Activated T-cell treated with anti-CD3 and anti-CD28 coated beads, Interleukin-2, amount 50 U/mL, for 4 hours (primary cell): ENCODE data around the gene EPB41L2. TPM values are rescaled to one million over a fixed set of nuclear protein-coding genes. Genes with fewer than 3 reads are reported as not detected.
A peak's percentile ranks its signal among the peaks of the same experiment; 100 is the strongest.

ENCODE experiments used
- ATAC-seq, 2 donors: fragments of 200-7000 bp; cut with Tn5 transposase; one replicate each; pipeline ENCODE4 v1.10.0; 2021
- DNase-seq: peaks from one replicate; pipeline ENCODE4 v3.0.0-alpha.2; 2020
- H3K27me3 Mint-ChIP-seq: one replicate; pipeline ENCODE4 v1.8.0; 2021; ENCODE audit warnings: low read depth, mixed read lengths
- H3K36me3 Mint-ChIP-seq: one replicate; pipeline ENCODE4 v1.8.0; 2022; ENCODE audit warnings: mixed read lengths; ENCODE audit not compliant: insufficient read depth
- H3K4me1 Mint-ChIP-seq: one replicate; pipeline ENCODE4 v1.8.0; 2021; ENCODE audit warnings: low read depth, mixed read lengths
- H3K4me3 Mint-ChIP-seq: one replicate; pipeline ENCODE4 v1.8.0; 2021; ENCODE audit warnings: mild to moderate bottlenecking, moderate library complexity, mixed read lengths
- H3K9me3 Mint-ChIP-seq: one replicate; pipeline ENCODE4 v1.8.0; 2021; ENCODE audit warnings: mixed read lengths
- total RNA-seq, 3 donors: library from RNA; stranded (reverse); gene quantifications; one replicate each; pipeline ENCODE4 v1.2.1, GENCODE V29; 2021

Gene EPB41L2
- total RNA-seq, 3 donors from 2014 or later, result 11.7 to 18.0 (median 15.3) TPM

GRCh38 chr6:130908188-130908587 is 154.9 kb downstream of the EPB41L2 start:
- no peak for DNase-seq
- H3K27me3 Mint-ChIP-seq, result peaks cover 2% of the 10 kb centered on the region
- ATAC-seq, result no peak
- H3K4me1 Mint-ChIP-seq, result peaks cover 5% of the 10 kb centered on the region
- no peaks in the 10 kb centered on the region for H3K9me3 Mint-ChIP-seq
- no peak overlapping the region for H3K4me3 Mint-ChIP-seq
- H3K36me3 Mint-ChIP-seq, result peaks cover 4% of the 10 kb centered on the region

GRCh38 chr6:130907687-130908086 is 155.4 kb downstream of the EPB41L2 start:
- DNase-seq (no peak), ATAC-seq (no peak)
- no peaks in the 10 kb centered on the region for H3K9me3 Mint-ChIP-seq
- H3K36me3 Mint-ChIP-seq, result peaks cover 4% of the 10 kb centered on the region
- no peak overlapping the region for H3K4me3 Mint-ChIP-seq
- peaks cover 2% of the 10 kb centered on the region for H3K27me3 Mint-ChIP-seq
- H3K4me1 Mint-ChIP-seq, result no peaks in the 10 kb centered on the region

GRCh38 chr6:130906736-130907381 is 156.2 kb downstream of the EPB41L2 start:
- Mint-ChIP-seq H3K4me1 (no peaks in the 10 kb centered on the region), H3K36me3 (peaks cover 4% of the 10 kb centered on the region), H3K4me3 (no peak overlapping the region), H3K9me3 (no peaks in the 10 kb centered on the region), H3K27me3 (peaks cover 2% of the 10 kb centered on the region)
- ATAC-seq, result no peak
- DNase-seq, result no peak

GRCh38 chr6:130903602-130904001 is 159.4 kb downstream of the EPB41L2 start:
- ATAC-seq (no peak), DNase-seq (no peak)
- Mint-ChIP-seq H3K9me3 (no peaks in the 10 kb centered on the region), H3K4me1 (no peaks in the 10 kb centered on the region), H3K27me3 (peaks cover 2% of the 10 kb centered on the region), H3K4me3 (no peak overlapping the region), H3K36me3 (peaks cover 4% of the 10 kb centered on the region)

- Mint-ChIP-seq H3K9me3 (no peaks in the 10 kb centered on the region), H3K4me1 (no peaks in the 10 kb centered on the region), H3K4me3 (no peak overlapping the region), H3K36me3 (peaks cover 1% of the 10 kb centered on the region), H3K27me3 (peaks cover 2% of the 10 kb centered on the region)
- ATAC-seq (no peak), DNase-seq (no peak)
Observed at GRCh38 chr6:130903007-130903406, 160.0 kb downstream of the EPB41L2 start.

- no peak for DNase-seq
- Mint-ChIP-seq H3K9me3 (no peaks in the 10 kb centered on the region), H3K4me1 (no peaks in the 10 kb centered on the region), H3K27me3 (no peaks in the 10 kb centered on the region), H3K36me3 (no peaks in the 10 kb centered on the region), H3K4me3 (no peak overlapping the region)
- ATAC-seq, result no peak
Observed at GRCh38 chr6:130900913-130901312, 162.1 kb downstream of the EPB41L2 start.

- Mint-ChIP-seq H3K9me3 (no peaks in the 10 kb centered on the region), H3K27me3 (no peaks in the 10 kb centered on the region), H3K4me1 (no peaks in the 10 kb centered on the region), H3K4me3 (no peak overlapping the region), H3K36me3 (peaks cover 7% of the 10 kb centered on the region)
- DNase-seq, result no peak
- ATAC-seq, result no peak
Observed at GRCh38 chr6:130896249-130896648, 166.8 kb downstream of the EPB41L2 start.

- Mint-ChIP-seq H3K4me1 (no peaks in the 10 kb centered on the region), H3K4me3 (no peak overlapping the region), H3K36me3 (peaks cover 7% of the 10 kb centered on the region), H3K27me3 (no peaks in the 10 kb centered on the region), H3K9me3 (no peaks in the 10 kb centered on the region)
- ATAC-seq, result no peak
- DNase-seq, result no peak
Observed at GRCh38 chr6:130895516-130895915, 167.5 kb downstream of the EPB41L2 start.

GRCh38 chr6:130893766-130894165 is 169.3 kb downstream of the EPB41L2 start:
- DNase-seq (no peak), ATAC-seq (no peak)
- Mint-ChIP-seq H3K9me3 (no peaks in the 10 kb centered on the region), H3K4me3 (no peak overlapping the region), H3K27me3 (no peaks in the 10 kb centered on the region), H3K36me3 (peaks cover 10% of the 10 kb centered on the region), H3K4me1 (no peaks in the 10 kb centered on the region)

GRCh38 chr6:130893277-130893676 is 169.8 kb downstream of the EPB41L2 start:
- H3K9me3 Mint-ChIP-seq, result no peaks in the 10 kb centered on the region
- no peak overlapping the region for H3K4me3 Mint-ChIP-seq
- no peaks in the 10 kb centered on the region for H3K27me3 Mint-ChIP-seq
- ATAC-seq, result no peak
- H3K4me1 Mint-ChIP-seq, result no peaks in the 10 kb centered on the region
- no peak for DNase-seq
- peaks cover 10% of the 10 kb centered on the region for H3K36me3 Mint-ChIP-seq

GRCh38 chr6:130890521-130890971 is 172.5 kb downstream of the EPB41L2 start:
- Mint-ChIP-seq H3K4me3 (no peak overlapping the region), H3K36me3 (peaks cover 10% of the 10 kb centered on the region), H3K4me1 (no peaks in the 10 kb centered on the region), H3K27me3 (no peaks in the 10 kb centered on the region), H3K9me3 (no peaks in the 10 kb centered on the region)
- DNase-seq (no peak), ATAC-seq (no peak)

GRCh38 chr6:130889423-130889822 is 173.6 kb downstream of the EPB41L2 start:
- peaks cover 10% of the 10 kb centered on the region for H3K36me3 Mint-ChIP-seq
- H3K4me3 Mint-ChIP-seq, result no peak overlapping the region
- H3K9me3 Mint-ChIP-seq, result no peaks in the 10 kb centered on the region
- DNase-seq (no peak), ATAC-seq (no peak)
- H3K27me3 Mint-ChIP-seq, result no peaks in the 10 kb centered on the region
- no peaks in the 10 kb centered on the region for H3K4me1 Mint-ChIP-seq

GRCh38 chr6:130888246-130888645 is 174.8 kb downstream of the EPB41L2 start:
- Mint-ChIP-seq H3K9me3 (no peaks in the 10 kb centered on the region), H3K36me3 (peaks cover 10% of the 10 kb centered on the region), H3K27me3 (no peaks in the 10 kb centered on the region), H3K4me1 (no peaks in the 10 kb centered on the region), H3K4me3 (no peak overlapping the region)
- ATAC-seq (no peak), DNase-seq (no peak)

GRCh38 chr6:130886966-130887365 is 176.1 kb downstream of the EPB41L2 start:
- ATAC-seq (no peak), DNase-seq (no peak)
- Mint-ChIP-seq H3K9me3 (no peaks in the 10 kb centered on the region), H3K36me3 (peaks cover 7% of the 10 kb centered on the region), H3K4me1 (no peaks in the 10 kb centered on the region), H3K4me3 (no peak overlapping the region), H3K27me3 (no peaks in the 10 kb centered on the region)

GRCh38 chr6:130885392-130886192 is 177.5 kb downstream of the EPB41L2 start:
- no peaks in the 10 kb centered on the region for H3K9me3 Mint-ChIP-seq
- peaks cover 7% of the 10 kb centered on the region for H3K36me3 Mint-ChIP-seq
- no peaks in the 10 kb centered on the region for H3K4me1 Mint-ChIP-seq
- DNase-seq (peak; percentile 71), ATAC-seq (peak; percentile 80 to 84)
- H3K27me3 Mint-ChIP-seq, result no peaks in the 10 kb centered on the region
- no peak overlapping the region for H3K4me3 Mint-ChIP-seq
